PFSK-1 (cell line): ENCODE data around the gene ULK3.

Experiments used
- POLR2AphosphoS5 ChIP-seq: IDR thresholded peaks from 2 replicates; pipeline ENCODE4 v1.6.1; 2012; ENCODE audit warnings: low read depth, mild to moderate bottlenecking, control low read depth, low read length, moderate library complexity
- SIN3A ChIP-seq: IDR thresholded peaks from 2 replicates; pipeline ENCODE4 v1.6.1; 2012; ENCODE audit warnings: mild to moderate bottlenecking, low read length, moderate library complexity, borderline replicate concordance; ENCODE audit not compliant: insufficient read depth
- TAF1 ChIP-seq: IDR thresholded peaks from 2 replicates; pipeline ENCODE4 v1.6.1; 2012; ENCODE audit warnings: low read length, control low read depth, borderline replicate concordance; ENCODE audit not compliant: insufficient read depth
- TF ChIP-seq, protein P1 (sequence below), 2 experiments: IDR thresholded peaks; 2 replicates each; pipeline versions ENCODE4 v1.6.1 to v1.8.0; 2011 to 2012; ENCODE audit warnings: low read depth in 2 of 2, low read length in 2 of 2, control low read depth in 1 of 2, inconsistent platforms in 1 of 2, mild to moderate bottlenecking in 1 of 2, moderate library complexity in 1 of 2; ENCODE audit not compliant: insufficient read depth in 1 of 2

DNA sequence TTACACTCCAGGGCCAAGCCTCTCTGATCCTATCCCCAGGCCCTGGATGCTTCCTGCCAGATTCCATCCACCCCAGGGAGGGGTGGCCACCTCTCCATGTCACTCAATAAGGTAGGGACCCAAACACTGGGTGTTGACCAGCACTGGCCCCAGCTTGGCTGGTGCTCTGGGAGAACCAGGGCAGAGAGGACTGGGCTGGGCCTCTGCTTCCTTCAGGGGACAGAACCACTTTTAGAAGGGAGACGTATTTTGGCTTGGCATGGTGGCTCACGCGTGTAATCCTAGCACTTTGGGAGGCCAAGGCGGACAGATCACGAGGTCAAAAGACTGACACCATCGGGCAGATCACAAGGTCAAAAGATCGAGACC, 21.2 kb downstream of the ULK3 start:
- TF ChIP-seq, protein P1, sequence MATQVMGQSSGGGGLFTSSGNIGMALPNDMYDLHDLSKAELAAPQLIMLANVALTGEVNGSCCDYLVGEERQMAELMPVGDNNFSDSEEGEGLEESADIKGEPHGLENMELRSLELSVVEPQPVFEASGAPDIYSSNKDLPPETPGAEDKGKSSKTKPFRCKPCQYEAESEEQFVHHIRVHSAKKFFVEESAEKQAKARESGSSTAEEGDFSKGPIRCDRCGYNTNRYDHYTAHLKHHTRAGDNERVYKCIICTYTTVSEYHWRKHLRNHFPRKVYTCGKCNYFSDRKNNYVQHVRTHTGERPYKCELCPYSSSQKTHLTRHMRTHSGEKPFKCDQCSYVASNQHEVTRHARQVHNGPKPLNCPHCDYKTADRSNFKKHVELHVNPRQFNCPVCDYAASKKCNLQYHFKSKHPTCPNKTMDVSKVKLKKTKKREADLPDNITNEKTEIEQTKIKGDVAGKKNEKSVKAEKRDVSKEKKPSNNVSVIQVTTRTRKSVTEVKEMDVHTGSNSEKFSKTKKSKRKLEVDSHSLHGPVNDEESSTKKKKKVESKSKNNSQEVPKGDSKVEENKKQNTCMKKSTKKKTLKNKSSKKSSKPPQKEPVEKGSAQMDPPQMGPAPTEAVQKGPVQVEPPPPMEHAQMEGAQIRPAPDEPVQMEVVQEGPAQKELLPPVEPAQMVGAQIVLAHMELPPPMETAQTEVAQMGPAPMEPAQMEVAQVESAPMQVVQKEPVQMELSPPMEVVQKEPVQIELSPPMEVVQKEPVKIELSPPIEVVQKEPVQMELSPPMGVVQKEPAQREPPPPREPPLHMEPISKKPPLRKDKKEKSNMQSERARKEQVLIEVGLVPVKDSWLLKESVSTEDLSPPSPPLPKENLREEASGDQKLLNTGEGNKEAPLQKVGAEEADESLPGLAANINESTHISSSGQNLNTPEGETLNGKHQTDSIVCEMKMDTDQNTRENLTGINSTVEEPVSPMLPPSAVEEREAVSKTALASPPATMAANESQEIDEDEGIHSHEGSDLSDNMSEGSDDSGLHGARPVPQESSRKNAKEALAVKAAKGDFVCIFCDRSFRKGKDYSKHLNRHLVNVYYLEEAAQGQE (IDR thresholded peaks at IDR 0.05; ENCODE audit: insufficient read depth in 1 of 2, low read depth in 2 of 2, low read length in 2 of 2), result no peak
- TF ChIP-seq POLR2AphosphoS5 (no peak), TAF1 (no peak), SIN3A (no peak)
